GM18519 (cell line): Measurements from ENCODE around the gene PPIL1.

Experiments used
- ATAC-seq: cut with Tn5 transposase; IDR thresholded peaks from one replicate; pipeline ENCODE4 v1.9.1; 2021; ENCODE audit warnings: mild to moderate bottlenecking, moderate library complexity; ENCODE audit not compliant: unreplicated experiment, low FRiP score

PPIL1 gene

DNA sequence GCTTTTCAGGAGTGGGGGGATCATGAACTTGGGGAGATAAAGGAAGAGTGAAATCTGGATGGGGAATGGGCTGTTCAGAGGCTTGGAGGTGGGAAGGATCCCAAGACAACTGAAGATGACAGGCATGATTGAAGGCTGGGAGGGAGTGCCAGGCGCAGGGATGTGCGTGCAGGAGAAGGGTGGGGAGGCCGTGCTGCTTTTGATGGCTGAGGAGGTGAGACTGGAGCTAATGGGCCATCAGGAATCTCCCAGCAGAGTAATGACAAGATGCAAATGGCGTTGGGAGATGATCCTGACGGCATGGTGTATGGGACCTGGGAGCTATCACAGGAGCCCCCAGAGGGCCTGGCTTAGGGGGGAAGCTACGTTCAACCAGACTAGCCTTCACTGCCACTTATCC is 36.9 kb downstream of the PPIL1 start:
- no peak for ATAC-seq

- no peak for ATAC-seq
Observed at GRCh38 chr6:36837022-36837339, 37.6 kb downstream of the PPIL1 start.

DNA sequence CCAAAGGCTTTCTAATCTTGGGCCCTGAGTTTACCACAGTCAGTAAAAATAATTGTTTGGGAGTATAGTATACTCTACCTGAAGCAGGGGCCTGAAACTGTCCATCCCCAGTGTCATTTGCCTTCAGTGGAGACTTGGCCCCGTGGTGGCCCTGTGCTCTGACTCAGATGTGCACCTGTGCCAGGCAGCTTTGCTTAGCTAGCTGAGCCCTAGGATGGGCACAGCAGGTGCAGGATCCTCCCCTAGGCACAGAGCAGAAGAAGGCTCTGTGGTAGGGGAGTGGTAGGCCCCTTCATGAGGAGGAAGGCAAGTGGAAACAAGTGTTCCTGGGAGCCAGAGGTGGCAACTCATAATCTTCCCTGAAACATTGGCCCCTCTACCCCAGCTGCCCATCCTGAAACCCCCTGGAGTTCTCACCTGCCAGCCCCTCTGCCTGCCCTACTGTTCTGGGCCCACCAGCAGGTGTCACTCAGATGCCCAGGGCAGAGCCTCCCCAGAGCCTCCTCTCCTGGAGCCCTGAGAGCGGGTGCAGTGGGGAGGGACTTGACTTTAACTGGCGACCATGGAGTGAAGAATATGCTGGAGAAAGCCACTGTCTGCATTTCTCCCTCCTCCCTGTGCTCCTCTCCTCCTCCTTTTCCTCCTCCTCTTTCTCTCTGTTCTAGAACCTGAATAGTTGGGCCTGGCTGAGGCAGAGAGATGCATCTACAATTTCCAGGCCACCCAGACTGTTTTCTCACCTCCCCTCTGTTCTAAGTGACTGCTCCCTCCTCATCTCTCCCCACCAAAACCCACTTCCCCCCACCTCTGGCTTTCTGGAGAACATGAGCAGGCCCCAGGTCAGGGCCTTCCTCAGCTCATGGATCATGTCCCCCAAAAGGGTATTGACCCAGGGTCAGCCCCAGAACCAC is 38.2 kb downstream of the PPIL1 start:
- no peak for ATAC-seq

DNA sequence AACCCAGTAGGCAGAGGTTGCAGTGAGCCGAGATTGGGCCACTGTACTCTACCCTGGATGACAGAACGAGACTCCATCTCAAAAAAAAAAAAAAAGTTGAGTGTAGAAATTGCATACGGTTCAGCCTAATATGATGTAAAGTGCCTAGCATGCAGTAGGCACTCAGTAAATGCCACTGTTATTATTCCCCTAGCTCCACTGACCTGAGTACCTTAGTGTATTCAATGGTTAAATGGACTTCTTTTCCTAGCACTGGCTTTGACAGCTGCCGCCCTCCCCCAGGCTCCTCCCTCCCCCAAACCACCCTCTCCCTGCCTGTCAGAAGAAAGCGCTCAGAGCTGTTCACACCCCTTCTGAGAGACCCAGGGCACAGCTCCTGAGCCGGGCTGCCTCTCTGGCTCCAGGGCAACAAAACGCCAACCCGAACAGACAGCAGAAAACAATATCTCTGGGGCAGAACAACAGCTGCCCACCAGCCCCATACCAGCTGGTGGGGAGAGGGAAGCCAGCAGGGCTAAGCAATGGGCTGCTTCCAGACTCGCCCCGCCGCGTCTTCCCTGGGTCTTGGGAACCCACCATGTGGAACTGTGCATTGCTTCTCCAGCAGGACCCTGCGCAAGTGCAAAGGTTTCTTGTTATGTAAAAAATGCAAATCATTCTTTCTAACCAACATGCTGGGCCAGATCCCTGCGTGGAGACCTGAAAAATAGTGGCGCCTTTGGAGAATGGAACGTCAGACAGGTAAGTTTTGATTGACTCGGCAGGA is 39.8 kb downstream of the PPIL1 start:
- ATAC-seq: no peak

DNA sequence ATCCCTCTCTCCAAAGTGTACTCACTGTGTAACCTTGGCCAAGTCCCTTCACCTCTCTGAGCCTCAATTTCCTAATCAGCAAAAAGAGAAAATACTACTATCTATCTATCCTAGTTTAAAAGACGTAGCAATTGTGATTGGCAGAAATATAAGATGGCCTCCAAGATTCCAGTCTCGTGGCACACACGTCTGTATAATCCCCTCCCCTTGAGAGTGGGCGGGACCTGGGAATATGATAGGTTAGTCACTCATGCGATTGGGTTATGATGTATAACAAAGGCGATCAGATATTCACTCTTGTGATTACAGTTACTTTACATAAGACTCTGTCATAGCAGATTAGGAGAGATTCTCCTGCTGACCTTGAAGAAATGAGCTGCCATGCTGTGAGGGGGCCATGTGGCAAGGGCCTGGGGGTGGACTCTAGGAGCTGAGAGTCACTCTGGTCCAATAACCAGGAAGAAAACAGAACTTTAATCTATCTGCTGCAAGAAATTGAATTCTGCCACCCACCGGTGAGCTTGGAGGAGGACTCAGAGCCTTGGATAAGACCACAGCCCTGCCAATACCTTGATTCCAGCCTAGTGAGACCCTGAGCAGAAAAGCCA is 41.3 kb downstream of the PPIL1 start:
- ATAC-seq: no peak

- no peak for ATAC-seq
Observed at GRCh38 chr6:36832313-36832712, 42.3 kb downstream of the PPIL1 start.

- ATAC-seq: no peak
Observed at GRCh38 chr6:36830577-36830976, 44.0 kb downstream of the PPIL1 start.

DNA sequence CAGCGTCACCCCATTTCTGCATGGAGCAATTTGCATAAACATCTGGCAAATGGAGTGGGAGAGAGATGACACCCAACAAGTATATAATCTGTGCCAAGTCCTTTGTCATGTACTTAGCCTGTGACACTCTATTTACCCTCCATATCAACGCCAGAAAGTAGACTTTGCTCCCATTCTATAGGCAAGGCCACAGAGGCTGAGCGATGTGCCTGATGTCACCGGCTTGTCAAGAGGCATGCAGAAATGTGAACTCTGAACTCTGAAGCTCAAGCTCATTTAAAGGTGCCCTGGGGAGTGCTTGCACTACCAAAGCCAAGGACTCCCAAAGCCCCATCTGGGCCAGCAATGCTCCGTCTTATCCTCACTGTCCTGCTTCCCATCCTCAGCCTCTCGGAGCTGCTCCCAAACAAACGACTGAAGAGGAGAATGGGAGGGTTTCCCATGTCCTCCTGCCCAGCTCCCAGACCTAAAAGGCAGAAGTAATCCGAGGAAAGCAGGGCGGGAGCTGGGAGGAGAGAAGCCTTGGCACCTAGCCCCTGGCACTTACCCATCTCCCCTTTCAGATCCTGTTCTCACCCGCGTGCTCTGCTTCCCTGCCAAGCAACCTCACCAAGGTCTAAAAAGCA is 44.6 kb downstream of the PPIL1 start:
- ATAC-seq: no peak

DNA sequence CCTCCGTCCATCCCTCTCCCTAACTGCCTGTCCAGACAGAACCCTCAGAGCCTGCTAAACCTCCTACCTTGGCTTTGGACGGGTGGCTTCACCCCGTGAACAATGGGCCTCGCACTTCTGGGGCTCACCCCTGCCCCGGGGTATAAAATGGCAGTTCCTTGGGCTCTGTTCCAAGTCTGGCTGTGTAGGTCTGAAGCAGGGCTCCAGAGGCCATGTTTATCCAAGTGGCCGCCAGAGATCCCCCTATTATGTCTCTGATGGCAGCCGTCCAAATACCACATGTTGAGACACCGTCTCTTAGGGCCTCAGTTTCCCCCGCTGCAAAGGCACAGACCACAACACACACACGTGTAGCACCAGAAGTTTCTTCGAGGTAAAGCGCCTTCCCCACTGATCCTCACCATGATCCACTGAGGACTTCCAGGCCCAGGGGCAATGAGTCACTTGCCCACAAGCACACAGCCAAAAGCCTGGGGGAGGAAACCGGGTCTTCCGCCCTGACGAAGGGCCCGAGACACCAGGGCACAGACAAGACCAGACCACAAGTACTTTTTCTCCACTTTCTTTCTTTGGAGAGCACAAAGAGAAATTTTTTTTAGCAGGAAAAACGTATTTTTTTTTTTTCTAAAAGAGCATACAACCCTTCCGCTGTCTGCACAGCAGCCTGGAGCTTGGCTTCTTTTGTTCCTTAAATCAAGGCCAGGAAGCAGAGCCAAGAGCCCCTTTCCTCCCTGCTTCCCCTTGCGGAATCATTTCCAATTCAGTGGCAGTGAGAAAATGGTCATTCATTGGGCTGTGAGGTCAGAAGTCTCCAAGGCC is 47.1 kb downstream of the PPIL1 start:
- ATAC-seq: no peak

- no peak for ATAC-seq
Observed at GRCh38 chr6:36826520-36827227, 47.9 kb downstream of the PPIL1 start.

- ATAC-seq: no peak
Observed at GRCh38 chr6:36825994-36826393, 48.6 kb downstream of the PPIL1 start.

DNA sequence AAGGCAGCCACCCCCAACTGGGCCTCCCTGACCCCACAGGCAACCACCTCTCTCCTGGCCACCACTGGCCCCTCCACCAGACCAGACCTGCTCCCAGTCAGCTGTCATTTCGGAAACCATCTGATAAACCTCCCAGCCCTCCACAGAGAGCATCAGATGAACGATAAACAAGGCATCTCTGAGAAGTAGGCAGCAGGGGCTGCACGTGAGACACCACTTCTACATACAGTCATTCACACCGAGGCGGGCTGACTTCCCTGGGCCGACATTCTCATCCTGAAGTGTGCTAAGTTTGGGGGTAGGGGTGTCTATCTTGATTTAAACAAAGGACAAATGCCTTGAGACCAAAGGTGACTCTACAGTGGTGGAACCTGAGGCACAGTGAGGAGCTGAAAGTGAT is 49.2 kb downstream of the PPIL1 start:
- ATAC-seq: no peak

DNA sequence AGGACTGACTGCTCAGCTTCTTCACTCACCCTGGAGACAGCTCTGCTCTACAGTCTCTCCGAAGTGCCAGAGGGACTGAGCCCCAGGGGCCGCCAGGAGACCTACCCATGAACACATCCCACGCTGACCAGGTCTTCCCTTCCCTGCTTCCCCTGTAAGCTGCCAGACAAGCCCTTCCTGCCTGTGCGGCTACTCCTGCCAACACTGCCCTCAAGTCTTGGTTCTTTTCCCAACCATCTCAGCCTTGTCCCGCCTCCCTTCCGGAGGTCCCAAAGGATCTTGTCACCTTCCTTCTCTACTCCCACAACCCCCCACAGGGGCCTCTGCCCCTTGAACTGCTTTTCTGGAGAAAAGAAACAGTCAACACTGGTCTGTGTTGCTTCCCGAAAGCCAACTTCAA is 50.4 kb downstream of the PPIL1 start:
- ATAC-seq: no peak

- ATAC-seq: no peak
Observed at GRCh38 chr6:36823421-36824096, 51.0 kb downstream of the PPIL1 start.

DNA sequence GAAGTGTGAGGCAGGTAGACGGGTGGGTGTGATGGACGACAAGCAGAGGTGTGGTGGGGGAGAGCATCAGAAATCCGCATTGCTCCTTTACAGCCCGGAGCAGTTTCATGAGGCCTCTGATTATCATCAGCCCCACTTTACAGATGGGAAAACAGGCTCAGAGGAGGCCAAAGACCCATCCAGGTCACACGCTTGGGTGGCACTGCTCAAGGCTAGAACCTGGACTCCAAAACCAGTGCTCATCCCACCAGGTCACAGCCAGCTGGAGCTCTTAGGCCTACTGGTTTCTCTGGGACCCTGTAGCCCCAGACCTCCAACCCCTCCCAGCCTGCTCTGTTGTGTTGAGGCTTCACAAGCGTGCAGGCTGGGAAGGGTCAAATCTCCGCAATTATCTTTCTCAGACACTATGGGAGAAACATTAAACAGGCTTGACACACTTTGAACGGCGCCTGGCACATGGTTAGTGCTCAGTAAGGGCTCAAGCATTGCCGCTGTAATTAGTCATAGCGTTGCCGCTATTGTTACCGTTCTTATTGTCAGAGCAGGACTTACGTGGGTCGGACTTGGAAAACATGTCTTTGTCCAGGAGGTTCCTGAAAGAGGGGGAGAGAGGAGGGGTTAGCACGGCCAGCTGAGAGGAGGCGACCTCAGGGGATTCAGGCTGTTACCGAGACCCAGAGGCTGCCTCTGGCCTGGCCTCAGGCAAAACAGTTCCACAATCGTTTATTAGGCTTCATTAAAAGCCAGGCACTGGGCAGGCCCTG is 51.9 kb downstream of the PPIL1 start:
- no peak for ATAC-seq

GRCh38 chr6:36821581-36822335 is 52.8 kb downstream of the PPIL1 start:
- ATAC-seq: no peak

GRCh38 chr6:36820700-36821580 is 53.7 kb downstream of the PPIL1 start:
- no peak for ATAC-seq
